Heart left ventricle (tissue), 16 donors: ENCODE results near the gene FKBP11. TPM values are rescaled to one million over a fixed set of nuclear protein-coding genes. Genes with fewer than 3 reads are reported as not detected.

ENCODE experiments used
- ATAC-seq, 4 donors: fragments of 200-7000 bp; cut with Tn5 transposase; one replicate each; pipeline ENCODE4 v1.9.1; 2020 to 2022; ENCODE audit warnings: moderate library complexity in 4 of 4, mild to moderate bottlenecking in 3 of 4, moderate number of reproducible peaks in 1 of 4
- DNase-seq, 5 donors: peaks; one replicate each; pipeline ENCODE4 v3.0.0-alpha.2; 2020
- H3K27ac ChIP-seq, 12 donors: fragments of 200-600 bp; sonication (generic) in 4 of 12; one replicate each; pipeline versions ENCODE4 v1.5.0 to v1.8.0; 2016 to 2022; ENCODE audit warnings: mild to moderate bottlenecking in 2 of 12
- H3K27me3 ChIP-seq, 9 donors: fragments of 200-600 bp; sonication (generic) in 2 of 9; one replicate each; pipeline versions ENCODE4 v1.5.1 to v1.8.0; 2016 to 2022; ENCODE audit warnings: mild to moderate bottlenecking in 3 of 9
- H3K36me3 ChIP-seq, 9 donors: fragments of 200-600 bp; sonication (generic) in 2 of 9; one replicate each; pipeline versions ENCODE4 v1.5.0 to v1.8.0; 2018 to 2022; ENCODE audit warnings: mild to moderate bottlenecking in 2 of 9
- H3K4me1 ChIP-seq, 12 donors: fragments of 200-600 bp; sonication (generic) in 4 of 12; one replicate each; pipeline versions ENCODE4 v1.5.0 to v1.8.0; 2016 to 2022; ENCODE audit warnings: mild to moderate bottlenecking in 3 of 12
- H3K4me3 ChIP-seq, 12 donors: fragments of 200-600 bp; sonication (generic) in 4 of 12; one replicate each; pipeline versions ENCODE4 v1.5.0 to v1.8.0; 2017 to 2022; ENCODE audit warnings: mild to moderate bottlenecking in 9 of 12, moderate library complexity in 4 of 12
- H3K9me3 ChIP-seq, 12 donors: fragments of 200-600 bp; sonication (generic) in 4 of 12; one replicate each; pipeline versions ENCODE4 v1.5.0 to v1.8.0; 2016 to 2022; ENCODE audit warnings: mild to moderate bottlenecking in 1 of 12
- POLR2A ChIP-seq, 2 donors: fragments of 450-650 bp; IDR thresholded peaks; one replicate each; pipeline ENCODE4 v1.6.1; 2017; ENCODE audit warnings: antibody characterized with exemption in 2 of 2, mild to moderate bottlenecking in 2 of 2, moderate library complexity in 2 of 2
- WGBS, 4 donors: extraction: QIAGEN DNeasy Blood & Tissue Kit in 2 of 4; methylation state at CpG; one replicate each; pipeline versions ENCODE4 v1.1.5 to v1.1.7; 2013 to 2018; 5-methylcytosine and 5-hydroxymethylcytosine counted together
- intact Hi-C, 10 donors: fragments of 100-400 bp; cut with DNase I; formaldehyde crosslinking; loops; one replicate each; pipeline versions ENCODE4 v1.11.1 to v1.14.2; 2022
- polyA plus RNA-seq, 2 donors: library from polyadenylated mRNA; stranded (reverse); fragments of 200-250 nt; gene quantifications; one replicate each; pipeline ENCODE4 v1.2.3, GENCODE V29; 2013
- total RNA-seq, 9 donors: library from RNA; depleted of rRNA in 2 of 9; stranded (reverse); fragments of >200 nt in 2 of 9; fragmentation: NEBNext Ultra II Directional in 3 of 9; extraction: Animal tissue kit (Norgen Biotek cat#: 25700) in 3 of 9; gene quantifications; one replicate each; pipeline versions ENCODE4 v1.1.0 to v1.2.4, GENCODE V29; 2016 to 2023
- TF ChIP-seq, protein P1 (sequence below), 12 donors: fragments of 200-600 bp; sonication (generic) in 4 of 12; IDR thresholded peaks; one replicate each; pipeline versions ENCODE4 v1.5.0 to v1.8.0; 2018 to 2022; ENCODE audit warnings: antibody characterized with exemption in 12 of 12, mild to moderate bottlenecking in 5 of 12
- donor health status: ischemic (EF 13 %, LVEDD 7.1; RV severe dilation, severe dysfunction).
- donor health status: healthy with polysubstance abuse.
- donor health status: DM: no; HTN: yes; CAD: no.
- donor health status: DM: no; HTN: no; CAD: no.
- donor health status: ischemic (EF 25% LVEDD 6.9; RV normal size, moderate dysfunction).
- donor health status: ischemic (EF 25% LVEDD 5.7; RV mildly dilated, moderate dysfunction).
- donor health status: healthy.
- donor health status: DM: yes; HTN: yes; CAD: no.
- donor health status: ischemic (EF 35%, LVEDD 5.7; RV mildly dilated, moderate dysfunction).
- donor health status: nonischemic (EF 11% LVEDD 7.7; RV severe dilation, severe dysfunction).
- donor health status: DM: yes; HTN: yes; CAD: no.
- donor health status: PGD.
- donor health status: ischemic (EF 29% LVEDD 5.4; RV normal size, mild dysfunction).
- donor health status: nonischemic (EF 23%, LVEDD 6.1; RV moderate dilation, normal function).

FKBP11 gene
- total and polyA plus RNA-seq, 11 donors = 1.6 to 28.1 (median 5.5) TPM

DNA sequence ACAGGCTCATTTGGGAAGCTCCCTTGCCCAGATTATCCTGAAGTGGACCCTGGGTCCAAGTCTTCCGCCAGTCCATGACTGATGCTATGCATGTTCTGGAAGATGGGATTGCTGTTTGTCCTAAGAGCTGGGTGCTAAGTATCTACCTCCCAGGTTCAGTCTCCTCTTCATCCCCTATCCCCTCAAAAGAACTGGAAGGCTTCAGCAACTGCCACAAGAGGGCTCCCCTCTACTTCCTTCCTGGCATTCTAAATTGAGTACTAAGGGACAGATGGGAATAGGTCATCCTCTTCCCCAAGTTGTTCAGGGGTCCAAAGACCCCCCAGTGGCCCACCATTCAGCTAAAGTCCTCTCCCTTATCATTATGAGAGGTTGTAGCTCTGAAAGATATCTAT lies 9.0 kb upstream of the FKBP11 start:
- Histone ChIP-seq H3K27me3 (no peaks in the 10 kb centered on the region), H3K36me3 (peaks cover 0 to 94% (median 65%) of the 10 kb centered on the region in 9 donors), H3K9me3 (no peaks in the 10 kb centered on the region), H3K4me1 (no peaks in the 10 kb centered on the region), H3K27ac (peak overlapping the region in 1 of 12 donors; percentile 58), H3K4me3 (no peak overlapping the region)
- 93 to 100% (median 100%) methylated on average over 1 of the region's 1 CpG for WGBS, 4 donors
- ATAC-seq = no peak
- intact Hi-C loops = loop anchor here in 2 of 10 donors (10.0 kb wide), 1 partner anchor 80 kb away; the partner anchor contains the start of gene DDX23 (in 2 of the 2)
- TF ChIP-seq, protein P1, sequence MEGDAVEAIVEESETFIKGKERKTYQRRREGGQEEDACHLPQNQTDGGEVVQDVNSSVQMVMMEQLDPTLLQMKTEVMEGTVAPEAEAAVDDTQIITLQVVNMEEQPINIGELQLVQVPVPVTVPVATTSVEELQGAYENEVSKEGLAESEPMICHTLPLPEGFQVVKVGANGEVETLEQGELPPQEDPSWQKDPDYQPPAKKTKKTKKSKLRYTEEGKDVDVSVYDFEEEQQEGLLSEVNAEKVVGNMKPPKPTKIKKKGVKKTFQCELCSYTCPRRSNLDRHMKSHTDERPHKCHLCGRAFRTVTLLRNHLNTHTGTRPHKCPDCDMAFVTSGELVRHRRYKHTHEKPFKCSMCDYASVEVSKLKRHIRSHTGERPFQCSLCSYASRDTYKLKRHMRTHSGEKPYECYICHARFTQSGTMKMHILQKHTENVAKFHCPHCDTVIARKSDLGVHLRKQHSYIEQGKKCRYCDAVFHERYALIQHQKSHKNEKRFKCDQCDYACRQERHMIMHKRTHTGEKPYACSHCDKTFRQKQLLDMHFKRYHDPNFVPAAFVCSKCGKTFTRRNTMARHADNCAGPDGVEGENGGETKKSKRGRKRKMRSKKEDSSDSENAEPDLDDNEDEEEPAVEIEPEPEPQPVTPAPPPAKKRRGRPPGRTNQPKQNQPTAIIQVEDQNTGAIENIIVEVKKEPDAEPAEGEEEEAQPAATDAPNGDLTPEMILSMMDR (IDR thresholded peaks at IDR 0.05) = peak in 6 of 12 donors; percentile 8 to 35 (median 25)
- no peak for TF ChIP-seq POLR2A (IDR thresholded peaks at IDR 0.05)
- DNase-seq = peak in 1 of 5 donors; percentile 3

- Histone ChIP-seq H3K27me3 (no peaks in the 10 kb centered on the region), H3K36me3 (peaks cover 0 to 92% (median 59%) of the 10 kb centered on the region in 9 donors), H3K4me1 (no peaks in the 10 kb centered on the region), H3K4me3 (no peak overlapping the region), H3K9me3 (no peaks in the 10 kb centered on the region), H3K27ac (peak overlapping the region in 1 of 12 donors; percentile 58)
- no peak for DNase-seq
- TF ChIP-seq, protein P1 (IDR thresholded peaks at IDR 0.05) = no peak
- TF ChIP-seq POLR2A (IDR thresholded peaks at IDR 0.05) = no peak
- whole genome bisulfite sequencing, 4 donors = 84 to 90% (median 87%) methylated on average over 9 of the region's 9 CpGs
- intact Hi-C loops = loop anchor here in 2 of 10 donors (10.0 kb wide), 1 partner anchor 79 kb away; the partner anchor contains the start of gene DDX23 (in 2 of the 2)
- no peak for ATAC-seq
These were observed 8.5 kb upstream of the FKBP11 start for GRCh38 chr12:48933664-48934311.

DNA sequence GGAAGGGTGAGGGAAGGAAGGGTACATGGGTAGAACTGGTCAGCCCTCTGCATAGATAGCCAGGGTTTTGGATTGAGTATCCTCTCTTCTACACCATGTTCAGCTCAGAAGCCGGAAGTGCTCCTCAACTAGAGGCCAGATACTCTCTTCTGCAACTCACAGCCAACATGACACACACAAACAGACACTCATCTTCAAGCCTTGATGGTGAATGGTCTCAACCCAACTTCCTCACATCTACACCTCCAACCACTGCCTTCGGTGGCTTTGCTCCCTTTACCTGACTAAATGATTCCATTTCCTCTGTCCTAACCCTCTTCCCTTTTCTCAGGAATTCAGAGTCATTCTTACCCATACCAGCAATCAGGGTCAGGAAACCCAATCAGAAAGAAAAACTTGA lies 7.6 kb upstream of the FKBP11 start:
- Histone ChIP-seq H3K36me3 (peaks cover 0 to 88% (median 50%) of the 10 kb centered on the region in 9 donors), H3K4me3 (no peak overlapping the region), H3K9me3 (no peaks in the 10 kb centered on the region), H3K27me3 (no peaks in the 10 kb centered on the region), H3K4me1 (no peaks in the 10 kb centered on the region), H3K27ac (peak overlapping the region in 1 of 12 donors; percentile 9)
- intact Hi-C loops = loop anchor here in 2 of 10 donors (10.0 kb wide), 1 partner anchor 78 kb away; the partner anchor contains the start of gene DDX23 (in 2 of the 2)
- ATAC-seq (no peak), DNase-seq (peak in 1 of 5 donors; percentile 4)
- TF ChIP-seq, protein P1 (IDR thresholded peaks at IDR 0.05) = no peak
- TF ChIP-seq POLR2A (IDR thresholded peaks at IDR 0.05) = no peak
- 63 to 79% (median 73%) methylated on average over 2 of the region's 2 CpGs for WGBS, 4 donors

DNA sequence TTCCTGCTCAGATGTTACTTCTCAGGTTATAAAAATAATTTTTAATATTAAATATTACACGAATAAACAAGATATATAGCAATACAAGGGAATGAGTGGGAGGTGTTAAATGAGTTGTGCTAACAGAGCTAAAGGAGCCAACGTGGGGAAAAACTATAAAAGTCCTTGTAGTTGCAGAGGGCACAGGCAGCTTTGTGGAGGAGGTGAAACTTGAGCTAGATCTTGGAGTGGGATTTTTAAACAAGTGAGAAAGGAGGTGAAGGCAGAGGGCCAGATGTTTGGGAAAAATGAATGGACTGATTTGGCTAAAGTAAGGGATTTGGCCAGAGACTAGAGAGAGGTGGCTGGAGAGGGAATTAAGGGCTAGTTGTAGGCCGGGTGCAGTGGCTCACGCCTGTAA lies 5.2 kb upstream of the FKBP11 start:
- Histone ChIP-seq H3K4me3 (no peak overlapping the region), H3K4me1 (peaks cover 0 to 5% (median 2%) of the 10 kb centered on the region in 12 donors), H3K36me3 (peaks cover 0 to 68% (median 36%) of the 10 kb centered on the region in 9 donors), H3K27me3 (no peaks in the 10 kb centered on the region), H3K9me3 (no peaks in the 10 kb centered on the region), H3K27ac (no peak overlapping the region)
- 85 to 92% (median 90%) methylated on average over 4 of the region's 4 CpGs for WGBS, 4 donors
- ATAC-seq (no peak), DNase-seq (no peak)
- no peak for TF ChIP-seq POLR2A (IDR thresholded peaks at IDR 0.05)
- TF ChIP-seq, protein P1 (IDR thresholded peaks at IDR 0.05) = no peak
- intact Hi-C loops = loop anchor here in 2 of 10 donors (10.0 kb wide), 1 partner anchor 76 kb away; the partner anchor contains the start of gene DDX23 (in 2 of the 2)
